GM12878 (cell line): Measurements from ENCODE around the gene UNC13D. TPM values are rescaled to one million over a fixed set of nuclear protein-coding genes. Genes with fewer than 3 reads are reported as not detected.
A peak's percentile ranks its signal among the peaks of the same experiment; 100 is the strongest.
"Not testable (repeated sequence)": the region's sequence is repeated elsewhere in the genome, so short reads cannot be mapped to it uniquely, and the experiment has no call there.

Source experiments
- ATAC-seq: fragments of 200-7000 bp; cut with Tn5 transposase; 3 replicates; pipeline ENCODE4 v1.9.1; 2020; ENCODE audit warnings: mild to moderate bottlenecking, moderate library complexity
- BruUV-seq: library from RNA; stranded (reverse); fragments of 400-500 nt; replicated peaks from 2 replicates; lab custom pipeline; 2021; lab: Mats Ljungman, UMichigan
- CTCF ChIA-PET: fragments of 300-600 bp; sonication (Branson Sonifier 250); formaldehyde crosslinking; extraction: SDS; loops from one replicate; lab custom pipeline; 2021; ENCODE audit warnings: inconsistent platforms; lab: Yijun Ruan, JAX
- POLR2A ChIA-PET: fragments of 350-600 bp; formaldehyde crosslinking; extraction: SDS; loops from one replicate; lab custom pipeline; 2021; ENCODE audit warnings: inconsistent platforms; lab: Charles Lee
- RAD21 ChIA-PET: fragments of 300-600 bp; sonication (Branson Sonifier 250); formaldehyde crosslinking; loops from one replicate; lab custom pipeline; 2023; ENCODE audit warnings: antibody characterized with exemption; ENCODE audit not compliant: unreplicated experiment; lab: Charles Lee
- SMC1A ChIA-PET: fragments of 300-600 bp; sonication (Branson Sonifier 250); formaldehyde crosslinking; loops from one replicate; lab custom pipeline; 2023; ENCODE audit not compliant: unreplicated experiment, uncharacterized antibody; lab: Charles Lee
- DNase-seq: peaks from one replicate; pipeline ENCODE4 v3.0.0-alpha.2; 2011; ENCODE audit warnings: low read depth, low spot score
- FAIRE-seq: peaks from 3 replicates; lab custom pipeline; 2011; peaks lifted over from hg19 to GRCh38; lab: Jason Lieb, UNC
- H2AFZ ChIP-seq: 2 replicates; pipeline ENCODE4 v1.6.0; 2011; ENCODE audit warnings: low read depth, low read length, control low read depth; ENCODE audit not compliant: control insufficient read depth
- H3K27ac ChIP-seq: 2 replicates; pipeline ENCODE4 v1.5.1; 2011; ENCODE audit warnings: control low read depth; ENCODE audit not compliant: control insufficient read depth, insufficient read depth
- H3K27me3 ChIP-seq, 2 experiments: replicated peaks in 1 of 2; 2 replicates each; pipeline versions ENCODE4 v1.6.0 to v1.6.1; 2011; ENCODE audit warnings: low read length in 1 of 2; ENCODE audit not compliant: control insufficient read depth in 2 of 2, insufficient read depth in 2 of 2
- H3K36me3 ChIP-seq, 2 experiments: 2 replicates each; pipeline ENCODE4 v1.5.1; 2011; ENCODE audit warnings: low read length in 1 of 2; ENCODE audit not compliant: control insufficient read depth in 2 of 2, insufficient read depth in 2 of 2
- H3K4me1 ChIP-seq: 2 replicates; pipeline ENCODE4 v1.6.1; 2011; ENCODE audit warnings: mild to moderate bottlenecking, low read length, moderate library complexity, mixed read lengths; ENCODE audit not compliant: control insufficient read depth, insufficient read depth
- H3K4me2 ChIP-seq: 2 replicates; pipeline ENCODE4 v1.6.0; 2011; ENCODE audit warnings: control low read depth; ENCODE audit not compliant: control insufficient read depth, insufficient read depth
- H3K4me3 ChIP-seq: fragments of 200-600 bp; sonication (generic); 2 replicates; pipeline ENCODE4 v1.5.1; 2016
- H3K79me2 ChIP-seq: 2 replicates; pipeline ENCODE4 v1.6.0; 2011; ENCODE audit warnings: low read length; ENCODE audit not compliant: control insufficient read depth, insufficient read depth
- H3K9ac ChIP-seq: 2 replicates; pipeline ENCODE4 v1.8.0; 2011; ENCODE audit warnings: low read length, control low read depth, mixed read lengths; ENCODE audit not compliant: control insufficient read depth, insufficient read depth
- H3K9me3 ChIP-seq: replicated peaks from 3 replicates; pipeline ENCODE4 v1.5.1; 2011; ENCODE audit warnings: mild to moderate bottlenecking, low read length; ENCODE audit not compliant: control insufficient read depth, insufficient read depth
- H4K20me1 ChIP-seq: 2 replicates; pipeline ENCODE4 v1.6.0; 2011; ENCODE audit not compliant: control insufficient read depth, insufficient read depth
- BACH1 ChIP-seq: fragments of 450-650 bp; IDR thresholded peaks from 2 replicates; pipeline ENCODE4 v1.6.1; 2017; ENCODE audit warnings: mild to moderate bottlenecking, borderline replicate concordance
- BMI1 ChIP-seq: fragments of 450-650 bp; IDR thresholded peaks from 2 replicates; pipeline ENCODE4 v1.6.1; 2016; ENCODE audit warnings: mild to moderate bottlenecking, moderate library complexity, borderline replicate concordance
- HDGF ChIP-seq: fragments of 450-650 bp; IDR thresholded peaks from 2 replicates; pipeline ENCODE4 v1.6.1; 2016; ENCODE audit warnings: antibody characterized with exemption
- MLLT1 ChIP-seq: fragments of 450-650 bp; IDR thresholded peaks from 2 replicates; pipeline ENCODE4 v1.6.1; 2016; ENCODE audit warnings: mild to moderate bottlenecking
- POLR2AphosphoS5 ChIP-seq: IDR thresholded peaks from 2 replicates; pipeline ENCODE4 v1.6.1; 2011; ENCODE audit warnings: mild to moderate bottlenecking, low read length, inconsistent platforms
- TAF1 ChIP-seq: IDR thresholded peaks from 2 replicates; pipeline ENCODE4 v1.6.1; 2011; ENCODE audit warnings: mild to moderate bottlenecking, low read depth, low read length, borderline replicate concordance
- WGBS: methylation state at CpG from one replicate; pipeline ENCODE4 v1.1.6; 2016; ENCODE audit warnings: low lambda C conversion rate; ENCODE audit not compliant: insufficient replicate concordance, insufficient coverage; ENCODE audit errors: missing lambda C conversion rate; 5-methylcytosine and 5-hydroxymethylcytosine counted together
- in situ Hi-C: fragments of 300-500 bp; cut with MboI; formaldehyde crosslinking; loops from 9 replicates; pipeline ENCODE4 v1.14.3; 2018; ENCODE audit warnings: mixed read lengths
- intact Hi-C: fragments of 100-400 bp; cut with micrococcal nuclease; formaldehyde crosslinking; loops from one replicate; pipeline ENCODE4 v1.14.2; 2022; ENCODE audit not compliant: unreplicated experiment
- polyA plus RNA-seq, 11 experiments: library from polyadenylated mRNA; depleted of rRNA in 4 of 11; unstranded in 6 of 11; stranded (reverse) in 5 of 11; fragments of >200 nt; fragmentation: Nextera tagmentation in 4 of 11; fragmentation: Illumina TruSeq in 1 of 11; extraction: Ambion mirVana in 4 of 11; extraction: Trizol in 1 of 11; gene quantifications; 1 replicate in 1 of 11; 2 replicates in 10 of 11; pipeline versions ENCODE4 v1.2.1 to v1.2.3, GENCODE V29; 2011 to 2016; ENCODE audit warnings: inconsistent platforms in 2 of 11, missing spikeins in 2 of 11, low read depth in 1 of 11
- total RNA-seq, 4 experiments: library from RNA; depleted of rRNA in 3 of 4; stranded (reverse); fragments of >200 nt in 3 of 4; fragmentation: Illumina TruSeq in 1 of 4; extraction: Trizol in 1 of 4; gene quantifications; 2 replicates each; pipeline versions ENCODE4 v1.2.1 to v1.2.3, GENCODE V29; 2013 to 2021

The UNC13D gene
- total and polyA plus RNA-seq, 10 of the 15 experiments (the other 5 are each of a cell fraction or from before 2014, with no cell fraction given): 0.32 to 63.9 (median 25.2) TPM

- ATAC-seq, in situ Hi-C loops, H3K9me3 ChIP-seq, H2AFZ ChIP-seq, DNase-seq, H3K27me3 ChIP-seq, H3K4me1 ChIP-seq: not testable (repeated sequence)
- SMC1A ChIA-PET: interaction anchor here (1.0 to 2.4 kb wide), 6 partner anchors 9 to 47 kb away, joined by 3 to 12 read pairs (median 5); partner anchors contain the start of gene GALK1
- H3K27ac ChIP-seq: peak overlapping the region; percentile 90
- WGBS: 0% methylated on average over 19 of the region's 19 CpGs
- POLR2A ChIA-PET: interaction anchor here (0.6 to 5.3 kb wide), 13 partner anchors 8 to 120 kb away, joined by 3 to 40 read pairs (median 11); partner anchors contain the start of genes GALK1 and UNC13D
- peak overlapping the region; percentile 91 for H3K9ac ChIP-seq
- TSS peak; percentile 66 for BruUV-seq
- TF ChIP-seq TAF1 (peak; percentile 13; the same call in 1 of the 2 replicates), BMI1 (peak; percentile 13; the same call in 1 of the 2 replicates), POLR2AphosphoS5 (peak; percentile 82), MLLT1 (0 out of 2 replicates have a peak, but pooled peaks have one; percentile 40), HDGF (0 out of 2 replicates have a peak, but pooled peaks have one; percentile 27), BACH1 (peak; percentile 14; the same call in 1 of the 2 replicates)
- peaks cover 0 to 18% of the 10 kb centered on the region in 2 experiments for H3K36me3 ChIP-seq
- peak overlapping the region; percentile 81 for H3K4me2 ChIP-seq
- H3K79me2 ChIP-seq: peaks cover 30% of the 10 kb centered on the region
- RAD21 ChIA-PET: interaction anchor here (0.6 to 2.1 kb wide), 3 partner anchors 24 to 178 kb away, joined by 3 to 17 read pairs (median 3); no protein-coding TSS in a partner anchor
- CTCF ChIA-PET: interaction anchor here (0.6 to 5.4 kb wide), 14 partner anchors 9 to 197 kb away, joined by 3 to 32 read pairs (median 4); partner anchors contain the start of genes GALK1, TRIM65 and WBP2
- H3K4me3 ChIP-seq: peak overlapping the region; percentile 88
- peak; percentile 27 for FAIRE-seq
- peaks cover 10% of the 10 kb centered on the region for H4K20me1 ChIP-seq
- intact Hi-C loops: loop anchor here (2.0 to 5.0 kb wide), 2 partner anchors 77 to 119 kb away; partner anchors contain the start of genes TRIM65 and WBP2
Measured at GRCh38 chr17:75778066-75778860, 65.9 kb downstream of the UNC13D start.
